GM12878 (cell line): ENCODE measurements around the gene NR2F1. TPM values are rescaled to one million over a fixed set of nuclear protein-coding genes. Genes with fewer than 3 reads are reported as not detected.

Experiments used
- ATAC-seq: fragments of 200-7000 bp; cut with Tn5 transposase; 3 replicates; pipeline ENCODE4 v1.9.1; 2020; ENCODE audit warnings: mild to moderate bottlenecking, moderate library complexity
- BruUV-seq: library from RNA; stranded (reverse); fragments of 400-500 nt; replicated peaks from 2 replicates; lab custom pipeline; 2021; lab: Mats Ljungman, UMichigan
- CTCF ChIA-PET: fragments of 300-600 bp; sonication (Branson Sonifier 250); formaldehyde crosslinking; extraction: SDS; loops from one replicate; lab custom pipeline; 2021; ENCODE audit warnings: inconsistent platforms; lab: Yijun Ruan, JAX
- POLR2A ChIA-PET: fragments of 350-600 bp; formaldehyde crosslinking; extraction: SDS; loops from one replicate; lab custom pipeline; 2021; ENCODE audit warnings: inconsistent platforms; lab: Charles Lee
- RAD21 ChIA-PET: fragments of 300-600 bp; sonication (Branson Sonifier 250); formaldehyde crosslinking; loops from one replicate; lab custom pipeline; 2023; ENCODE audit warnings: antibody characterized with exemption; ENCODE audit not compliant: unreplicated experiment; lab: Charles Lee
- SMC1A ChIA-PET: fragments of 300-600 bp; sonication (Branson Sonifier 250); formaldehyde crosslinking; loops from one replicate; lab custom pipeline; 2023; ENCODE audit not compliant: unreplicated experiment, uncharacterized antibody; lab: Charles Lee
- DNase-seq: peaks from one replicate; pipeline ENCODE4 v3.0.0-alpha.2; 2011; ENCODE audit warnings: low read depth, low spot score
- FAIRE-seq: peaks from 3 replicates; lab custom pipeline; 2011; peaks lifted over from hg19 to GRCh38; lab: Jason Lieb, UNC
- H2AFZ ChIP-seq: 2 replicates; pipeline ENCODE4 v1.6.0; 2011; ENCODE audit warnings: low read depth, low read length, control low read depth; ENCODE audit not compliant: control insufficient read depth
- H3K27ac ChIP-seq: 2 replicates; pipeline ENCODE4 v1.5.1; 2011; ENCODE audit warnings: control low read depth; ENCODE audit not compliant: control insufficient read depth, insufficient read depth
- H3K27me3 ChIP-seq, 2 experiments: replicated peaks in 1 of 2; 2 replicates each; pipeline versions ENCODE4 v1.6.0 to v1.6.1; 2011; ENCODE audit warnings: low read length in 1 of 2; ENCODE audit not compliant: control insufficient read depth in 2 of 2, insufficient read depth in 2 of 2
- H3K36me3 ChIP-seq, 2 experiments: 2 replicates each; pipeline ENCODE4 v1.5.1; 2011; ENCODE audit warnings: low read length in 1 of 2; ENCODE audit not compliant: control insufficient read depth in 2 of 2, insufficient read depth in 2 of 2
- H3K4me1 ChIP-seq: 2 replicates; pipeline ENCODE4 v1.6.1; 2011; ENCODE audit warnings: mild to moderate bottlenecking, low read length, moderate library complexity, mixed read lengths; ENCODE audit not compliant: control insufficient read depth, insufficient read depth
- H3K4me2 ChIP-seq: 2 replicates; pipeline ENCODE4 v1.6.0; 2011; ENCODE audit warnings: control low read depth; ENCODE audit not compliant: control insufficient read depth, insufficient read depth
- H3K4me3 ChIP-seq: fragments of 200-600 bp; sonication (generic); 2 replicates; pipeline ENCODE4 v1.5.1; 2016
- H3K79me2 ChIP-seq: 2 replicates; pipeline ENCODE4 v1.6.0; 2011; ENCODE audit warnings: low read length; ENCODE audit not compliant: control insufficient read depth, insufficient read depth
- H3K9ac ChIP-seq: 2 replicates; pipeline ENCODE4 v1.8.0; 2011; ENCODE audit warnings: low read length, control low read depth, mixed read lengths; ENCODE audit not compliant: control insufficient read depth, insufficient read depth
- H3K9me3 ChIP-seq: replicated peaks from 3 replicates; pipeline ENCODE4 v1.5.1; 2011; ENCODE audit warnings: mild to moderate bottlenecking, low read length; ENCODE audit not compliant: control insufficient read depth, insufficient read depth
- H4K20me1 ChIP-seq: 2 replicates; pipeline ENCODE4 v1.6.0; 2011; ENCODE audit not compliant: control insufficient read depth, insufficient read depth
- ASH2L ChIP-seq: fragments of 300-600, 200-600 bp; sonication (generic); IDR thresholded peaks from 2 replicates; pipeline ENCODE4 v1.6.1; 2017; ENCODE audit warnings: low read depth, mild to moderate bottlenecking, borderline replicate concordance
- CBX3 ChIP-seq: fragments of 200-600 bp; sonication (generic); IDR thresholded peaks from 2 replicates; pipeline ENCODE4 v1.6.1; 2016; ENCODE audit warnings: low read depth, borderline replicate concordance
- CEBPB ChIP-seq, 2 experiments: fragments of 150-350 bp in 1 of 2; IDR thresholded peaks; 2 replicates each; pipeline ENCODE4 v1.6.1; 2012 to 2014; ENCODE audit warnings: low read depth in 2 of 2, low read length in 2 of 2, borderline replicate concordance in 1 of 2, inconsistent platforms in 1 of 2
- KLF5 ChIP-seq: fragments of 450-650 bp; IDR thresholded peaks from 2 replicates; pipeline ENCODE4 v1.6.1; 2014; ENCODE audit warnings: mild to moderate bottlenecking; ENCODE audit not compliant: partially characterized antibody
- PAX8 ChIP-seq: fragments of 450-650 bp; IDR thresholded peaks from 2 replicates; pipeline ENCODE4 v1.6.1; 2017; ENCODE audit warnings: mild to moderate bottlenecking, moderate library complexity
- PML ChIP-seq: IDR thresholded peaks from 2 replicates; pipeline ENCODE4 v1.6.1; 2012; ENCODE audit warnings: low read length, inconsistent platforms
- SREBF1 ChIP-seq: IDR thresholded peaks from 2 replicates; pipeline ENCODE4 v1.6.1; 2012; ENCODE audit warnings: mild to moderate bottlenecking, low read length
- SREBF2 ChIP-seq: IDR thresholded peaks from 2 replicates; pipeline ENCODE4 v1.6.1; 2012; ENCODE audit warnings: mild to moderate bottlenecking, low read length
- WRNIP1 ChIP-seq: IDR thresholded peaks from 2 replicates; pipeline ENCODE4 v1.6.1; 2011; ENCODE audit warnings: low read depth, low read length, improper control_type of control experiment, borderline replicate concordance
- ZBTB11 ChIP-seq: fragments of 450-650 bp; formaldehyde crosslinking; IDR thresholded peaks from 2 replicates; pipeline ENCODE4 v1.5.0; 2022; ENCODE audit warnings: mild to moderate bottlenecking, missing genetic modification characterization
- ZNF24 ChIP-seq: fragments of 450-650 bp; IDR thresholded peaks from 2 replicates; pipeline ENCODE4 v1.6.1; 2017; ENCODE audit warnings: antibody characterized with exemption, mild to moderate bottlenecking
- ZNF274 ChIP-seq: IDR thresholded peaks from one replicate; pipeline ENCODE4 v1.8.0; 2011; ENCODE audit not compliant: insufficient read length, insufficient read depth
- WGBS: methylation state at CpG from one replicate; pipeline ENCODE4 v1.1.6; 2016; ENCODE audit warnings: low lambda C conversion rate; ENCODE audit not compliant: insufficient replicate concordance, insufficient coverage; ENCODE audit errors: missing lambda C conversion rate; 5-methylcytosine and 5-hydroxymethylcytosine counted together
- in situ Hi-C: fragments of 300-500 bp; cut with MboI; formaldehyde crosslinking; loops from 9 replicates; pipeline ENCODE4 v1.14.3; 2018; ENCODE audit warnings: mixed read lengths
- intact Hi-C: fragments of 100-400 bp; cut with micrococcal nuclease; formaldehyde crosslinking; loops from one replicate; pipeline ENCODE4 v1.14.2; 2022; ENCODE audit not compliant: unreplicated experiment
- polyA plus RNA-seq, 11 experiments: library from polyadenylated mRNA; depleted of rRNA in 4 of 11; unstranded in 6 of 11; stranded (reverse) in 5 of 11; fragments of >200 nt; fragmentation: Nextera tagmentation in 4 of 11; fragmentation: Illumina TruSeq in 1 of 11; extraction: Ambion mirVana in 4 of 11; extraction: Trizol in 1 of 11; gene quantifications; 1 replicate in 1 of 11; 2 replicates in 10 of 11; pipeline versions ENCODE4 v1.2.1 to v1.2.3, GENCODE V29; 2011 to 2016; ENCODE audit warnings: inconsistent platforms in 2 of 11, missing spikeins in 2 of 11, low read depth in 1 of 11
- total RNA-seq, 4 experiments: library from RNA; depleted of rRNA in 3 of 4; stranded (reverse); fragments of >200 nt in 3 of 4; fragmentation: Illumina TruSeq in 1 of 4; extraction: Trizol in 1 of 4; gene quantifications; 2 replicates each; pipeline versions ENCODE4 v1.2.1 to v1.2.3, GENCODE V29; 2013 to 2021

Gene NR2F1
- total and polyA plus RNA-seq, 10 of the 15 experiments (the other 5 are each of a cell fraction or from before 2014, with no cell fraction given) = 0.04 to 0.79 (median 0.36) TPM; not detected in 7

DNA sequence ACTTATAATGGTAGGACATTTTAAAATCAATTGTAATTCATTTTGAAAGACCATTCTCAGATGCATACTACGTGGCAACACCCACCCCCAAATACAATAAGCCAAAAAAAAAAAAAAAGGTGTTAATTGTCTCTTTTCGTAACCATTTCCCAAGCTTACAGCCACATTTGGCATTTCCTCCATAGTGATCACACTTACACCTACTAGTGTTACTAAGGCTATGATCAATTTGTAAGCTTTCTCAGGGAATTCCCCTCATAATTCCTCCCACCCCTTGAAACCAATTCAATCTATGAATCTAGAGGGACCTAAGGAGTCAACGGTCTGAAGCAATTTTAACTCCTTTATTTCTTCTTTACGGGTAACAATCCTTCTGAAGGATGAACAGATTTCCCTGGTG lies 40.1 kb downstream of the NR2F1 start:
- no peaks in the 10 kb centered on the region for H3K36me3 ChIP-seq
- no peak overlapping the region for H3K27ac ChIP-seq
- in situ Hi-C loops = no loop called here
- ATAC-seq = no peak
- POLR2A ChIA-PET = interaction anchor here (0.6 kb wide), 1 partner anchor 51 kb away, joined by 7 read pairs; no protein-coding TSS in a partner anchor
- BruUV-seq = no TSS peak
- 46% methylated on average over 4 of the region's 4 CpGs for WGBS
- RAD21 ChIA-PET = interaction anchor here (0.9 kb wide), 1 partner anchor 178 kb away, joined by 3 read pairs; no protein-coding TSS in a partner anchor
- H3K4me2 ChIP-seq = no peak overlapping the region
- CTCF ChIA-PET = interaction anchor here (1.3 to 1.8 kb wide), 2 partner anchors 40 to 178 kb away, joined by 4 read pairs; no protein-coding TSS in a partner anchor
- H3K9ac ChIP-seq = no peak overlapping the region
- FAIRE-seq = no peak
- no peak overlapping the region for H2AFZ ChIP-seq
- TF ChIP-seq CBX3 = no peak
- no peak for TF ChIP-seq PAX8
- TF ChIP-seq WRNIP1 = no peak
- no peak for TF ChIP-seq ZNF274
- TF ChIP-seq CEBPB (IDR thresholded peaks at IDR 0.05; ENCODE audit: borderline replicate concordance in 1 of 2, low read depth in 2 of 2, low read length in 2 of 2) = no peak
- TF ChIP-seq ZNF24 = no peak
- no peaks in the 10 kb centered on the region for H3K27me3 ChIP-seq
- H3K79me2 ChIP-seq = no peaks in the 10 kb centered on the region
- no peak for DNase-seq
- H3K9me3 ChIP-seq = no peaks in the 10 kb centered on the region
- H3K4me3 ChIP-seq = no peak overlapping the region
- SMC1A ChIA-PET = interaction anchor here (0.6 to 4.1 kb wide), 2 partner anchors 132 to 177 kb away, joined by 4 to 24 read pairs; no protein-coding TSS in a partner anchor
- intact Hi-C loops = no loop called here
- peaks cover 3% of the 10 kb centered on the region; the same call in 1 of the 2 replicates for H3K4me1 ChIP-seq
- H4K20me1 ChIP-seq = no peaks in the 10 kb centered on the region

DNA sequence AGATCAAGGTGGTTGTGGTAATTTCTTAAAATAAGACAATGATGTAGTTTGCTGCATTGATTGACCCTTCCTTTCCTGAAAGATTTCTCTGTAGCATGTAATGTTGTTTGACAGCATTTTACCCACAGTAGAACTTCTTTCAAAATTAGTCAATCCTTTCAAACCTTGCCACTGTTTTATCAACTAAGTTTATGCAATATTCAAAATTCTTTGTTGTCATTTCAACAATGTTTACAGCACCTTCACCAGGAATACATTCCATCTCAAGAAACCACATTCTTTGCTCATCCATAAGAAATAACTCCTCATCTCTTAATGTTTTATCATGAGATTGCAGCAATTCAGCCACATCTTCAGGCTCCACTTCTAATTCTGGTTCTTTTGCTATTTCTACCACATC lies 43.8 kb downstream of the NR2F1 start:
- ChIA-PET POLR2A (no interaction called here), CTCF (no interaction called here), RAD21 (no interaction called here)
- Histone ChIP-seq H3K4me2 (no peak overlapping the region), H3K27me3 (no peaks in the 10 kb centered on the region), H2AFZ (no peak overlapping the region), H3K4me3 (no peak overlapping the region), H3K9me3 (no peaks in the 10 kb centered on the region), H4K20me1 (no peaks in the 10 kb centered on the region), H3K9ac (no peak overlapping the region), H3K27ac (no peak overlapping the region), H3K4me1 (no peaks in the 10 kb centered on the region)
- intact Hi-C loops = no loop called here
- no TSS peak for BruUV-seq
- DNase-seq = no peak
- no peak for ATAC-seq
- in situ Hi-C loops = no loop called here
- TF ChIP-seq ASH2L (no peak), SREBF1 (no peak), SREBF2 (no peak), KLF5 (no peak), ZBTB11 (CRISPR knock-in tag) (no peak), PML (no peak)
- TF ChIP-seq, all 136 proteins: peak for 0
- Histone ChIP-seq H3K36me3 (no peaks in the 10 kb centered on the region), H3K79me2 (no peaks in the 10 kb centered on the region)
- SMC1A ChIA-PET = no interaction called here
- FAIRE-seq = no peak
